HepG2 (cell line): ENCODE measurements around the gene DLEC1. TPM values are rescaled to one million over a fixed set of nuclear protein-coding genes. Genes with fewer than 3 reads are reported as not detected.
A peak's percentile ranks its signal among the peaks of the same experiment; 100 is the strongest.

Experiments
- CHD4 ChIP-seq: fragments of 200-600 bp; sonication (generic); IDR thresholded peaks from 2 replicates; pipeline ENCODE4 v1.7.0; 2017; ENCODE audit warnings: mild to moderate bottlenecking, low read length, borderline replicate concordance
- JUNB ChIP-seq: sonication (generic); formaldehyde crosslinking; IDR thresholded peaks from 2 replicates; pipeline ENCODE4 v1.8.0; 2022; ENCODE audit warnings: missing genetic modification reagents, mild to moderate bottlenecking, borderline replicate concordance
- KDM2A ChIP-seq: sonication (generic); formaldehyde crosslinking; IDR thresholded peaks from 2 replicates; pipeline ENCODE4 v1.4.0; 2020; ENCODE audit warnings: low read depth, missing genetic modification reagents, borderline replicate concordance
- MATR3 ChIP-seq: sonication (generic); formaldehyde crosslinking; IDR thresholded peaks from 2 replicates; pipeline ENCODE4 v1.4.0; 2020; ENCODE audit warnings: missing genetic modification reagents
- NCOR1 ChIP-seq: fragments of 200-600 bp; sonication (generic); IDR thresholded peaks from 2 replicates; pipeline ENCODE4 v1.7.0; 2017; ENCODE audit warnings: antibody characterized with exemption, low read length, borderline replicate concordance
- SMARCC2 ChIP-seq: fragments of 450-650 bp; IDR thresholded peaks from 2 replicates; pipeline ENCODE4 v1.6.1; 2017; ENCODE audit warnings: antibody characterized with exemption, mild to moderate bottlenecking
- SNAI1 ChIP-seq: sonication (generic); formaldehyde crosslinking; IDR thresholded peaks from 2 replicates; pipeline ENCODE4 v1.5.0; 2020; ENCODE audit warnings: mild to moderate bottlenecking, missing genetic modification reagents, borderline replicate concordance
- ZC3H4 ChIP-seq: sonication (generic); formaldehyde crosslinking; IDR thresholded peaks from 2 replicates; pipeline ENCODE4 v1.4.0; 2020; ENCODE audit warnings: missing genetic modification reagents, borderline replicate concordance
- ZHX1 ChIP-seq: sonication (generic); formaldehyde crosslinking; IDR thresholded peaks from 2 replicates; pipeline ENCODE4 v1.8.1; 2022; ENCODE audit warnings: low read depth, mild to moderate bottlenecking, missing genetic modification reagents
- ZNF225 ChIP-seq: sonication (generic); formaldehyde crosslinking; IDR thresholded peaks from 2 replicates; pipeline ENCODE4 v1.4.0; 2020; ENCODE audit warnings: mild to moderate bottlenecking, missing genetic modification reagents
- ZNF275 ChIP-seq: sonication (generic); formaldehyde crosslinking; IDR thresholded peaks from 2 replicates; pipeline ENCODE4 v1.8.0; 2022; ENCODE audit warnings: missing genetic modification reagents, mild to moderate bottlenecking, inconsistent platforms, borderline replicate concordance
- ZNF530 ChIP-seq: sonication (generic); formaldehyde crosslinking; IDR thresholded peaks from 2 replicates; pipeline ENCODE4 v1.5.0; 2020; ENCODE audit warnings: low read depth, mild to moderate bottlenecking, missing genetic modification reagents
- polyA plus RNA-seq, 8 experiments: library from polyadenylated mRNA; depleted of rRNA in 3 of 8; stranded (reverse) in 7 of 8; unstranded in 1 of 8; fragments of >200 nt; fragmentation: Illumina TruSeq in 4 of 8; extraction: Trizol in 4 of 8; gene quantifications; 2 replicates each; pipeline versions ENCODE4 v1.2.1 to v1.2.3, GENCODE V29; 2011 to 2016; ENCODE audit warnings: low read depth in 4 of 8, missing spikeins in 1 of 8, mixed read lengths in 1 of 8; ENCODE audit not compliant: insufficient read depth in 1 of 8
- total RNA-seq, 5 experiments: library from RNA; depleted of rRNA; stranded (reverse); fragments of >200 nt; fragmentation: Illumina TruSeq; extraction: Trizol; gene quantifications; 2 replicates each; pipeline ENCODE4 v1.2.3, GENCODE V29; 2016; ENCODE audit warnings: low read depth in 1 of 5
- TF ChIP-seq, protein P1 (sequence below): sonication (generic); formaldehyde crosslinking; conservative IDR thresholded peaks from 2 replicates; pipeline ENCODE4 v1.4.0; 2020; ENCODE audit warnings: mild to moderate bottlenecking, missing genetic modification reagents, moderate library complexity
- TF ChIP-seq, protein P2 (sequence below): sonication (generic); IDR thresholded peaks from 2 replicates; pipeline ENCODE4 v1.6.1; 2016; ENCODE audit warnings: low read depth, borderline replicate concordance
- TF ChIP-seq, protein P3 (sequence below): IDR thresholded peaks from 2 replicates; pipeline ENCODE4 v1.4.0; 2020; ENCODE audit warnings: mild to moderate bottlenecking, missing genetic modification reagents

DLEC1 gene
- total and polyA plus RNA-seq, 2 of the 13 experiments (the other 11 are each of a cell fraction or from before 2014, with no cell fraction given): 0.09 TPM; not detected in 1

GRCh38 chr3:38136777-38137614, 98.0 kb downstream of the DLEC1 start, which contains the start of gene ACAA1 (continued):
- TF ChIP-seq, protein P1, sequence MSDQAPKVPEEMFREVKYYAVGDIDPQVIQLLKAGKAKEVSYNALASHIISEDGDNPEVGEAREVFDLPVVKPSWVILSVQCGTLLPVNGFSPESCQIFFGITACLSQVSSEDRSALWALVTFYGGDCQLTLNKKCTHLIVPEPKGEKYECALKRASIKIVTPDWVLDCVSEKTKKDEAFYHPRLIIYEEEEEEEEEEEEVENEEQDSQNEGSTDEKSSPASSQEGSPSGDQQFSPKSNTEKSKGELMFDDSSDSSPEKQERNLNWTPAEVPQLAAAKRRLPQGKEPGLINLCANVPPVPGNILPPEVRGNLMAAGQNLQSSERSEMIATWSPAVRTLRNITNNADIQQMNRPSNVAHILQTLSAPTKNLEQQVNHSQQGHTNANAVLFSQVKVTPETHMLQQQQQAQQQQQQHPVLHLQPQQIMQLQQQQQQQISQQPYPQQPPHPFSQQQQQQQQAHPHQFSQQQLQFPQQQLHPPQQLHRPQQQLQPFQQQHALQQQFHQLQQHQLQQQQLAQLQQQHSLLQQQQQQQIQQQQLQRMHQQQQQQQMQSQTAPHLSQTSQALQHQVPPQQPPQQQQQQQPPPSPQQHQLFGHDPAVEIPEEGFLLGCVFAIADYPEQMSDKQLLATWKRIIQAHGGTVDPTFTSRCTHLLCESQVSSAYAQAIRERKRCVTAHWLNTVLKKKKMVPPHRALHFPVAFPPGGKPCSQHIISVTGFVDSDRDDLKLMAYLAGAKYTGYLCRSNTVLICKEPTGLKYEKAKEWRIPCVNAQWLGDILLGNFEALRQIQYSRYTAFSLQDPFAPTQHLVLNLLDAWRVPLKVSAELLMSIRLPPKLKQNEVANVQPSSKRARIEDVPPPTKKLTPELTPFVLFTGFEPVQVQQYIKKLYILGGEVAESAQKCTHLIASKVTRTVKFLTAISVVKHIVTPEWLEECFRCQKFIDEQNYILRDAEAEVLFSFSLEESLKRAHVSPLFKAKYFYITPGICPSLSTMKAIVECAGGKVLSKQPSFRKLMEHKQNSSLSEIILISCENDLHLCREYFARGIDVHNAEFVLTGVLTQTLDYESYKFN: no peak; the same call in 1 of the 2 replicates
- TF ChIP-seq, protein P2, sequence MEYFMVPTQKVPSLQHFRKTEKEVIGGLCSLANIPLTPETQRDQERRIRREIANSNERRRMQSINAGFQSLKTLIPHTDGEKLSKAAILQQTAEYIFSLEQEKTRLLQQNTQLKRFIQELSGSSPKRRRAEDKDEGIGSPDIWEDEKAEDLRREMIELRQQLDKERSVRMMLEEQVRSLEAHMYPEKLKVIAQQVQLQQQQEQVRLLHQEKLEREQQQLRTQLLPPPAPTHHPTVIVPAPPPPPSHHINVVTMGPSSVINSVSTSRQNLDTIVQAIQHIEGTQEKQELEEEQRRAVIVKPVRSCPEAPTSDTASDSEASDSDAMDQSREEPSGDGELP: no peak
- TF ChIP-seq ZNF530 (CRISPR knock-in tag) (no peak), ZNF225 (no peak), SNAI1 (CRISPR knock-in tag) (no peak), MATR3 (CRISPR knock-in tag) (no peak), NCOR1 (no peak), KDM2A (peak; percentile 35; the same call in 1 of the 2 replicates), SMARCC2 (no peak), ZC3H4 (CRISPR knock-in tag) (no peak), ZHX1 (CRISPR knock-in tag) (0 out of 2 replicates have a peak, but pooled peaks have one; percentile 43), CHD4 (no peak), JUNB (CRISPR knock-in tag) (no peak), ZNF275 (CRISPR knock-in tag) (no peak)
- TF ChIP-seq, protein P3, sequence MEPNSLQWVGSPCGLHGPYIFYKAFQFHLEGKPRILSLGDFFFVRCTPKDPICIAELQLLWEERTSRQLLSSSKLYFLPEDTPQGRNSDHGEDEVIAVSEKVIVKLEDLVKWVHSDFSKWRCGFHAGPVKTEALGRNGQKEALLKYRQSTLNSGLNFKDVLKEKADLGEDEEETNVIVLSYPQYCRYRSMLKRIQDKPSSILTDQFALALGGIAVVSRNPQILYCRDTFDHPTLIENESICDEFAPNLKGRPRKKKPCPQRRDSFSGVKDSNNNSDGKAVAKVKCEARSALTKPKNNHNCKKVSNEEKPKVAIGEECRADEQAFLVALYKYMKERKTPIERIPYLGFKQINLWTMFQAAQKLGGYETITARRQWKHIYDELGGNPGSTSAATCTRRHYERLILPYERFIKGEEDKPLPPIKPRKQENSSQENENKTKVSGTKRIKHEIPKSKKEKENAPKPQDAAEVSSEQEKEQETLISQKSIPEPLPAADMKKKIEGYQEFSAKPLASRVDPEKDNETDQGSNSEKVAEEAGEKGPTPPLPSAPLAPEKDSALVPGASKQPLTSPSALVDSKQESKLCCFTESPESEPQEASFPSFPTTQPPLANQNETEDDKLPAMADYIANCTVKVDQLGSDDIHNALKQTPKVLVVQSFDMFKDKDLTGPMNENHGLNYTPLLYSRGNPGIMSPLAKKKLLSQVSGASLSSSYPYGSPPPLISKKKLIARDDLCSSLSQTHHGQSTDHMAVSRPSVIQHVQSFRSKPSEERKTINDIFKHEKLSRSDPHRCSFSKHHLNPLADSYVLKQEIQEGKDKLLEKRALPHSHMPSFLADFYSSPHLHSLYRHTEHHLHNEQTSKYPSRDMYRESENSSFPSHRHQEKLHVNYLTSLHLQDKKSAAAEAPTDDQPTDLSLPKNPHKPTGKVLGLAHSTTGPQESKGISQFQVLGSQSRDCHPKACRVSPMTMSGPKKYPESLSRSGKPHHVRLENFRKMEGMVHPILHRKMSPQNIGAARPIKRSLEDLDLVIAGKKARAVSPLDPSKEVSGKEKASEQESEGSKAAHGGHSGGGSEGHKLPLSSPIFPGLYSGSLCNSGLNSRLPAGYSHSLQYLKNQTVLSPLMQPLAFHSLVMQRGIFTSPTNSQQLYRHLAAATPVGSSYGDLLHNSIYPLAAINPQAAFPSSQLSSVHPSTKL (CRISPR knock-in tag): no peak; the same call in 1 of the 2 replicates
